HCT116 (cell line): Measurements from ENCODE around the gene GPX3. TPM values are rescaled to one million over a fixed set of nuclear protein-coding genes. Genes with fewer than 3 reads are reported as not detected.

Experiments
- ATAC-seq: fragments of 200-7000 bp; cut with Tn5 transposase; 2 replicates; pipeline ENCODE4 v1.9.1; 2020; ENCODE audit warnings: mild to moderate bottlenecking, moderate library complexity
- BruUV-seq: library from RNA; stranded (reverse); fragments of 400-500 nt; replicated peaks from 2 replicates; lab custom pipeline; 2021; lab: Mats Ljungman, UMichigan
- CTCF ChIA-PET: fragments of 300-600 bp; sonication (Branson Sonifier 250); formaldehyde crosslinking; loops from one replicate; lab custom pipeline; 2021; ENCODE audit warnings: antibody characterized with exemption; lab: Charles Lee
- POLR2A ChIA-PET: fragments of 300-600, 350-600 bp; sonication (Branson Sonifier 250); formaldehyde crosslinking; loops from one replicate; lab custom pipeline; 2021; ENCODE audit warnings: antibody characterized with exemption; lab: Charles Lee
- RAD21 ChIA-PET, 2 experiments: fragments of 300-600 bp; sonication (Branson Sonifier 250); formaldehyde crosslinking; loops; one replicate each; lab custom pipeline; 2023; ENCODE audit warnings: low total read pairs in 2 of 2; ENCODE audit not compliant: uncharacterized antibody in 2 of 2, unreplicated experiment in 2 of 2, low non-redundant PET in 1 of 2; lab: Charles Lee
- DNase-seq: peaks from one replicate; pipeline ENCODE4 v3.0.0-alpha.2; 2010; ENCODE audit warnings: low read depth, low spot score
- H2AFZ ChIP-seq: fragments of 200-600 bp; shearing (Covaris generic), sonication (generic); 2 replicates; pipeline ENCODE4 v1.6.1; 2017; ENCODE audit warnings: low read depth, mixed run types, mixed read lengths, antibody characterized with exemption, low read length; ENCODE audit not compliant: poor library complexity, severe bottlenecking
- H3K27ac ChIP-seq: 2 replicates; pipeline ENCODE4 v1.5.1; 2012; ENCODE audit warnings: low read depth, low read length
- H3K27me3 ChIP-seq: fragments of 200-600 bp; sonication (generic); 2 replicates; pipeline ENCODE4 v1.6.1; 2016; ENCODE audit warnings: mixed run types, low read length, mixed read lengths; ENCODE audit not compliant: insufficient read depth
- H3K36me3 ChIP-seq, 2 experiments: fragments of 200-500 bp in 1 of 2; fragments of 200-600 bp in 1 of 2; sonication (Bioruptor generic) in 1 of 2; sonication (generic) in 1 of 2; 2 replicates each; pipeline versions ENCODE4 v1.5.1 to v1.6.1; 2014 to 2016; ENCODE audit warnings: low read length in 2 of 2, inconsistent platforms in 1 of 2, mixed read lengths in 1 of 2, mixed run types in 1 of 2; ENCODE audit not compliant: insufficient read depth in 2 of 2, control insufficient read depth in 1 of 2
- H3K4me1 ChIP-seq, 2 experiments: fragments of 200-600 bp in 1 of 2; sonication (generic) in 1 of 2; 2 replicates each; pipeline versions ENCODE4 v1.5.1 to v1.6.1; 2012 to 2017; ENCODE audit warnings: low read length in 2 of 2, inconsistent platforms in 1 of 2, mild to moderate bottlenecking in 1 of 2, mixed read lengths in 1 of 2, mixed run types in 1 of 2, moderate library complexity in 1 of 2; ENCODE audit not compliant: insufficient read depth in 2 of 2, control insufficient read depth in 1 of 2
- H3K4me2 ChIP-seq: fragments of 200-600 bp; sonication (generic); 2 replicates; pipeline ENCODE4 v1.6.1; 2017; ENCODE audit warnings: mixed run types, low read length, mixed read lengths
- H3K4me3 ChIP-seq, 2 experiments: fragments of 200-600 bp in 1 of 2; sonication (generic) in 1 of 2; replicated peaks in 1 of 2; 2 replicates each; pipeline ENCODE4 v1.5.1; 2011 to 2016; ENCODE audit warnings: low read length in 2 of 2, control low read depth in 1 of 2, low read depth in 1 of 2, mild to moderate bottlenecking in 1 of 2, mixed read lengths in 1 of 2, mixed run types in 1 of 2
- H3K79me2 ChIP-seq: fragments of 200-600 bp; sonication (generic); 2 replicates; pipeline ENCODE4 v1.6.1; 2017; ENCODE audit warnings: mild to moderate bottlenecking, mixed run types, low read length, moderate library complexity, mixed read lengths; ENCODE audit not compliant: insufficient read depth
- H3K9ac ChIP-seq: fragments of 200-600 bp; sonication (generic); 2 replicates; pipeline ENCODE4 v1.6.1; 2016; ENCODE audit warnings: low read length, mixed read lengths
- H3K9me2 ChIP-seq: fragments of 200-600 bp; sonication (generic), shearing (Covaris generic); 2 replicates; pipeline ENCODE4 v1.6.1; 2017; ENCODE audit warnings: mixed run types, mild to moderate bottlenecking, moderate library complexity; ENCODE audit not compliant: insufficient read depth
- H3K9me3 ChIP-seq, 2 experiments: fragments of 200-500 bp in 1 of 2; fragments of 200-600 bp in 1 of 2; sonication (Bioruptor generic) in 1 of 2; sonication (generic) in 1 of 2; 2 replicates each; pipeline ENCODE4 v1.6.1; 2014 to 2017; ENCODE audit warnings: low read length in 2 of 2, mixed read lengths in 2 of 2, inconsistent platforms in 1 of 2, low read depth in 1 of 2, mild to moderate bottlenecking in 1 of 2, mixed run types in 1 of 2, moderate library complexity in 1 of 2; ENCODE audit not compliant: control insufficient read depth in 1 of 2, insufficient read depth in 1 of 2
- H4K20me1 ChIP-seq: fragments of 200-600 bp; sonication (generic), shearing (Covaris generic); 2 replicates; pipeline ENCODE4 v1.6.1; 2017; ENCODE audit warnings: mixed run types, mild to moderate bottlenecking, moderate library complexity; ENCODE audit not compliant: insufficient read depth
- CBX3 ChIP-seq: IDR thresholded peaks from 2 replicates; pipeline ENCODE4 v1.6.1; 2012; ENCODE audit warnings: low read depth
- CEBPB ChIP-seq: IDR thresholded peaks from 2 replicates; pipeline ENCODE4 v1.6.1; 2012; ENCODE audit warnings: low read depth
- CTCF ChIP-seq, 3 experiments: fragments of 200-600 bp in 1 of 3; sonication (generic) in 1 of 3; IDR thresholded peaks in 2 of 3; conservative IDR thresholded peaks in 1 of 3; 2 replicates each; pipeline ENCODE4 v1.5.1; 2012 to 2017; ENCODE audit warnings: low read depth in 2 of 3, low read length in 2 of 3, antibody characterized with exemption in 1 of 3, borderline replicate concordance in 1 of 3, control low read depth in 1 of 3, mild to moderate bottlenecking in 1 of 3, mixed read lengths in 1 of 3, mixed run types in 1 of 3, moderate library complexity in 1 of 3; ENCODE audit not compliant: insufficient read depth in 1 of 3
- EGR1 ChIP-seq: IDR thresholded peaks from 2 replicates; pipeline ENCODE4 v1.6.1; 2012; ENCODE audit warnings: low read depth
- ELF1 ChIP-seq: IDR thresholded peaks from 2 replicates; pipeline ENCODE4 v1.6.1; 2012; ENCODE audit warnings: low read depth, borderline replicate concordance
- EZH2phosphoT487 ChIP-seq: fragments of 200-600 bp; IDR thresholded peaks from 2 replicates; pipeline ENCODE4 v1.6.1; 2018; ENCODE audit warnings: antibody characterized with exemption, borderline replicate concordance
- JUND ChIP-seq: IDR thresholded peaks from 2 replicates; pipeline ENCODE4 v1.6.1; 2012
- MAX ChIP-seq: IDR thresholded peaks from 2 replicates; pipeline ENCODE4 v1.6.1; 2012
- POLR2AphosphoS5 ChIP-seq: IDR thresholded peaks from 2 replicates; pipeline ENCODE4 v1.6.1; 2011; ENCODE audit warnings: mild to moderate bottlenecking, low read depth, low read length, moderate library complexity
- SIN3A ChIP-seq: IDR thresholded peaks from 2 replicates; pipeline ENCODE4 v1.6.1; 2012; ENCODE audit warnings: low read depth
- SP1 ChIP-seq: IDR thresholded peaks from 2 replicates; pipeline ENCODE4 v1.6.1; 2012; ENCODE audit warnings: low read depth
- SRF ChIP-seq: IDR thresholded peaks from 2 replicates; pipeline ENCODE4 v1.6.1; 2012; ENCODE audit warnings: low read depth
- TCF7L2 ChIP-seq: IDR thresholded peaks from 2 replicates; pipeline ENCODE4 v1.7.0; 2011; ENCODE audit warnings: borderline replicate concordance, inconsistent platforms; ENCODE audit not compliant: insufficient read depth, insufficient read length; ENCODE audit errors: extremely low read depth
- YY1 ChIP-seq: IDR thresholded peaks from 2 replicates; pipeline ENCODE4 v1.6.1; 2011; ENCODE audit warnings: low read length, low read depth, moderate library complexity, mild to moderate bottlenecking; ENCODE audit not compliant: insufficient replicate concordance; ENCODE audit errors: extremely low read depth
- ZBTB33 ChIP-seq: IDR thresholded peaks from 2 replicates; pipeline ENCODE4 v1.6.1; 2011; ENCODE audit warnings: mild to moderate bottlenecking, low read length, moderate library complexity; ENCODE audit not compliant: insufficient replicate concordance; ENCODE audit errors: extremely low read depth
- ZFX ChIP-seq: fragments of 450-650 bp; IDR thresholded peaks from 2 replicates; pipeline ENCODE4 v1.6.1; 2017
- ZNF274 ChIP-seq: fragments of 200-500 bp; sonication (Bioruptor generic); IDR thresholded peaks from 2 replicates; pipeline ENCODE4 v1.6.1; 2014; ENCODE audit warnings: mild to moderate bottlenecking, low read depth, low read length, inconsistent platforms
- intact Hi-C: fragments of 100-400 bp; cut with micrococcal nuclease; formaldehyde crosslinking; loops from 2 replicates; pipeline ENCODE4 v1.10.0; 2022
- total RNA-seq: library from RNA; stranded (reverse); gene quantifications from one replicate; pipeline ENCODE4 v1.2.1, GENCODE V29; 2021; ENCODE audit not compliant: unreplicated experiment

Gene GPX3
- total RNA-seq, 1 experiment from 2014 or later, result 0.96 TPM

GRCh38 chr5:151029179-151030055 lies 9.0 kb downstream of the GPX3 start:
- Histone ChIP-seq H3K4me1 (no peaks in the 10 kb centered on the region), H3K9me3 (no peaks in the 10 kb centered on the region), H3K4me3 (no peak overlapping the region), H3K79me2 (no peaks in the 10 kb centered on the region), H3K36me3 (0 out of 4 replicates have a peak, but pooled peaks cover 6 to 11% of the 10 kb centered on the region in 2 experiments), H3K4me2 (no peak overlapping the region), H3K9ac (no peak overlapping the region), H3K27ac (no peak overlapping the region), H2AFZ (no peak overlapping the region), H3K27me3 (no peaks in the 10 kb centered on the region), H3K9me2 (no peaks in the 10 kb centered on the region), H4K20me1 (no peaks in the 10 kb centered on the region)
- no peak for DNase-seq
- ChIA-PET CTCF (no interaction called here), POLR2A (no interaction called here), RAD21 (no interaction called here)
- intact Hi-C loops, result no loop called here
- BruUV-seq, result no TSS peak
- TF ChIP-seq SIN3A (no peak), CEBPB (no peak), CBX3 (no peak), POLR2AphosphoS5 (no peak), EZH2phosphoT487 (no peak), ELF1 (no peak), ZNF274 (no peak), YY1 (no peak), SP1 (no peak), CTCF (IDR thresholded peaks at IDR 0.05 in 2 of 3, conservative IDR thresholded peaks at IDR 0.05 in 1 of 3; ENCODE audit: borderline replicate concordance in 1 of 3, insufficient read depth in 1 of 3, low read depth in 2 of 3, low read length in 2 of 3) (no peak), ZFX (no peak), SRF (no peak), EGR1 (no peak), TCF7L2 (no peak), MAX (no peak), JUND (no peak), ZBTB33 (no peak)
- no peak for ATAC-seq
